Heart left ventricle (tissue), 13 donors: Measurements from ENCODE around the gene EIF4A3.

Source experiments
- POLR2A ChIP-seq, 2 donors: fragments of 450-650 bp; IDR thresholded peaks; one replicate each; pipeline ENCODE4 v1.6.1; 2017; ENCODE audit warnings: antibody characterized with exemption in 2 of 2, mild to moderate bottlenecking in 2 of 2, moderate library complexity in 2 of 2
- TF ChIP-seq, protein P1 (sequence below), 12 donors: fragments of 200-600 bp; sonication (generic) in 4 of 12; IDR thresholded peaks; one replicate each; pipeline versions ENCODE4 v1.5.0 to v1.8.0; 2018 to 2022; ENCODE audit warnings: antibody characterized with exemption in 12 of 12, mild to moderate bottlenecking in 5 of 12
- donor health status: ischemic (EF 13 %, LVEDD 7.1; RV severe dilation, severe dysfunction).
- donor health status: DM: no; HTN: yes; CAD: no.
- donor health status: DM: no; HTN: no; CAD: no.
- donor health status: ischemic (EF 25% LVEDD 6.9; RV normal size, moderate dysfunction).
- donor health status: ischemic (EF 25% LVEDD 5.7; RV mildly dilated, moderate dysfunction).
- donor health status: ischemic (EF 35%, LVEDD 5.7; RV mildly dilated, moderate dysfunction).
- donor health status: nonischemic (EF 11% LVEDD 7.7; RV severe dilation, severe dysfunction).
- donor health status: DM: yes; HTN: yes; CAD: no.
- donor health status: PGD.
- donor health status: ischemic (EF 29% LVEDD 5.4; RV normal size, mild dysfunction).
- donor health status: nonischemic (EF 23%, LVEDD 6.1; RV moderate dilation, normal function).

GRCh38 chr17:80180192-80180591 is 33.3 kb upstream of the EIF4A3 start:
- TF ChIP-seq, protein P1, sequence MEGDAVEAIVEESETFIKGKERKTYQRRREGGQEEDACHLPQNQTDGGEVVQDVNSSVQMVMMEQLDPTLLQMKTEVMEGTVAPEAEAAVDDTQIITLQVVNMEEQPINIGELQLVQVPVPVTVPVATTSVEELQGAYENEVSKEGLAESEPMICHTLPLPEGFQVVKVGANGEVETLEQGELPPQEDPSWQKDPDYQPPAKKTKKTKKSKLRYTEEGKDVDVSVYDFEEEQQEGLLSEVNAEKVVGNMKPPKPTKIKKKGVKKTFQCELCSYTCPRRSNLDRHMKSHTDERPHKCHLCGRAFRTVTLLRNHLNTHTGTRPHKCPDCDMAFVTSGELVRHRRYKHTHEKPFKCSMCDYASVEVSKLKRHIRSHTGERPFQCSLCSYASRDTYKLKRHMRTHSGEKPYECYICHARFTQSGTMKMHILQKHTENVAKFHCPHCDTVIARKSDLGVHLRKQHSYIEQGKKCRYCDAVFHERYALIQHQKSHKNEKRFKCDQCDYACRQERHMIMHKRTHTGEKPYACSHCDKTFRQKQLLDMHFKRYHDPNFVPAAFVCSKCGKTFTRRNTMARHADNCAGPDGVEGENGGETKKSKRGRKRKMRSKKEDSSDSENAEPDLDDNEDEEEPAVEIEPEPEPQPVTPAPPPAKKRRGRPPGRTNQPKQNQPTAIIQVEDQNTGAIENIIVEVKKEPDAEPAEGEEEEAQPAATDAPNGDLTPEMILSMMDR (IDR thresholded peaks at IDR 0.05), result no peak
- no peak for TF ChIP-seq POLR2A (IDR thresholded peaks at IDR 0.05)
